IMR-90 (cell line): ENCODE data around the gene STK36. TPM values are rescaled to one million over a fixed set of nuclear protein-coding genes. Genes with fewer than 3 reads are reported as not detected.

Source experiments
- ATAC-seq: fragments of 200-7000 bp; cut with Tn5 transposase; 2 replicates; pipeline ENCODE4 v1.9.1; 2020; ENCODE audit warnings: low read depth, mild to moderate bottlenecking, moderate library complexity
- BruUV-seq: library from RNA; stranded (reverse); fragments of 400-500 nt; replicated peaks from 2 replicates; lab custom pipeline; 2021; lab: Mats Ljungman, UMichigan
- CTCF ChIA-PET: fragments of 300-600 bp; formaldehyde crosslinking; extraction: SDS; loops from one replicate; lab custom pipeline; 2021; ENCODE audit warnings: antibody characterized with exemption; lab: Yijun Ruan, JAX
- POLR2A ChIA-PET: fragments of 300-600 bp; sonication (Branson Sonifier 250); formaldehyde crosslinking; loops from one replicate; lab custom pipeline; 2022; ENCODE audit warnings: antibody characterized with exemption; ENCODE audit not compliant: unreplicated experiment; lab: Charles Lee
- DNase-seq: peaks from one replicate; pipeline ENCODE4 v3.0.0; 2013
- H2AFZ ChIP-seq: replicated peaks from 2 replicates; pipeline ENCODE3; 2013; ENCODE audit warnings: low read length, mild to moderate bottlenecking; ENCODE audit not compliant: poor library complexity
- H2AK5ac ChIP-seq: 2 replicates; pipeline ENCODE4 v1.6.1; 2013; ENCODE audit warnings: low read depth, low read length, inconsistent platforms
- H2AK9ac ChIP-seq: replicated peaks from 2 replicates; pipeline ENCODE3; 2013; ENCODE audit warnings: mild to moderate bottlenecking, low read depth, low read length, moderate library complexity; ENCODE audit not compliant: poor library complexity
- H2BK120ac ChIP-seq: 2 replicates; pipeline ENCODE4 v1.6.1; 2013; ENCODE audit warnings: low read depth, low read length, inconsistent platforms
- H2BK15ac ChIP-seq: 3 replicates; pipeline ENCODE4 v1.6.1; 2013; ENCODE audit warnings: low read depth, low read length, inconsistent platforms
- H2BK20ac ChIP-seq: 2 replicates; pipeline ENCODE4 v1.6.1; 2013; ENCODE audit warnings: low read depth, mild to moderate bottlenecking, inconsistent platforms, low read length, moderate library complexity
- H2BK5ac ChIP-seq: 2 replicates; pipeline ENCODE4 v1.6.1; 2013; ENCODE audit warnings: mild to moderate bottlenecking, low read depth, low read length, inconsistent platforms; ENCODE audit not compliant: poor library complexity, severe bottlenecking
- H3K14ac ChIP-seq: replicated peaks from 2 replicates; pipeline ENCODE4 v1.6.1; 2013; ENCODE audit warnings: low read depth, low read length, inconsistent platforms
- H3K18ac ChIP-seq: 2 replicates; pipeline ENCODE4 v1.6.1; 2013; ENCODE audit warnings: low read depth, low read length, control low read depth
- H3K23ac ChIP-seq: 2 replicates; pipeline ENCODE4 v1.6.1; 2013; ENCODE audit warnings: low read depth, low read length, inconsistent platforms
- H3K27ac ChIP-seq: 2 replicates; pipeline ENCODE4 v1.5.1; 2013; ENCODE audit warnings: mild to moderate bottlenecking, control low read depth, low read length; ENCODE audit not compliant: insufficient read depth
- H3K27me3 ChIP-seq: 2 replicates; pipeline ENCODE4 v1.6.1; 2013; ENCODE audit warnings: low read length; ENCODE audit not compliant: control insufficient read depth, insufficient read depth
- H3K36me3 ChIP-seq: 2 replicates; pipeline ENCODE4 v1.6.1; 2013; ENCODE audit warnings: low read length, mixed read lengths; ENCODE audit not compliant: control insufficient read depth, insufficient read depth
- H3K4ac ChIP-seq: 2 replicates; pipeline ENCODE4 v1.6.1; 2013; ENCODE audit warnings: low read depth, low read length, inconsistent platforms
- H3K4me1 ChIP-seq: 2 replicates; pipeline ENCODE4 v1.6.1; 2013; ENCODE audit warnings: low read length, mixed read lengths; ENCODE audit not compliant: control insufficient read depth, insufficient read depth
- H3K4me2 ChIP-seq: 2 replicates; pipeline ENCODE4 v1.6.1; 2013; ENCODE audit warnings: low read depth, mild to moderate bottlenecking, control low read depth, low read length, moderate library complexity
- H3K4me3 ChIP-seq: 2 replicates; pipeline ENCODE4 v1.5.1; 2013; ENCODE audit warnings: low read depth, mild to moderate bottlenecking, control low read depth, low read length, moderate library complexity; ENCODE audit not compliant: insufficient read depth
- H3K56ac ChIP-seq: 2 replicates; pipeline ENCODE4 v1.6.1; 2013; ENCODE audit warnings: low read length, inconsistent platforms; ENCODE audit not compliant: insufficient read depth; ENCODE audit errors: extremely low read depth
- H3K79me1 ChIP-seq, 2 experiments: 2 replicates each; pipeline ENCODE4 v1.6.1; 2013; ENCODE audit warnings: low read length in 2 of 2, inconsistent platforms in 1 of 2, low read depth in 1 of 2
- H3K9ac ChIP-seq: 2 replicates; pipeline ENCODE4 v1.6.1; 2013; ENCODE audit warnings: low read depth, low read length, control low read depth
- H3K9me1 ChIP-seq: 2 replicates; pipeline ENCODE4 v1.6.1; 2013; ENCODE audit warnings: low read length, inconsistent platforms; ENCODE audit not compliant: insufficient read depth
- H3K9me3 ChIP-seq: 2 replicates; pipeline ENCODE4 v1.6.1; 2013; ENCODE audit warnings: low read length; ENCODE audit not compliant: control insufficient read depth, insufficient read depth
- H4K20me1 ChIP-seq: 2 replicates; pipeline ENCODE4 v1.6.1; 2013; ENCODE audit warnings: low read length, inconsistent platforms; ENCODE audit not compliant: insufficient read depth
- H4K5ac ChIP-seq: 2 replicates; pipeline ENCODE4 v1.6.1; 2013; ENCODE audit warnings: mild to moderate bottlenecking, low read depth, low read length, control low read depth
- H4K8ac ChIP-seq, 2 experiments: 2 replicates each; pipeline ENCODE4 v1.6.1; 2013; ENCODE audit warnings: low read depth in 2 of 2, low read length in 2 of 2, control low read depth in 1 of 2, inconsistent platforms in 1 of 2
- H4K91ac ChIP-seq: 2 replicates; pipeline ENCODE4 v1.6.1; 2013; ENCODE audit warnings: low read depth, low read length, inconsistent platforms; ENCODE audit not compliant: insufficient read depth
- CEBPB ChIP-seq: IDR thresholded peaks from 2 replicates; pipeline ENCODE4 v1.6.1; 2012; ENCODE audit warnings: low read depth, low read length, improper control_type of control experiment
- CHD1 ChIP-seq: IDR thresholded peaks from 2 replicates; pipeline ENCODE4 v1.6.1; 2012; ENCODE audit warnings: low read depth, low read length, improper control_type of control experiment
- FOS ChIP-seq: fragments of 150-350 bp; IDR thresholded peaks from 2 replicates; pipeline ENCODE4 v1.6.1; 2016; ENCODE audit warnings: low read depth, low read length
- MXI1 ChIP-seq: IDR thresholded peaks from 2 replicates; pipeline ENCODE4 v1.6.1; 2012; ENCODE audit warnings: low read depth, mild to moderate bottlenecking, low read length, moderate library complexity, borderline replicate concordance
- NFE2L2 ChIP-seq: fragments of 150-350 bp; IDR thresholded peaks from 2 replicates; pipeline ENCODE4 v1.6.1; 2016; ENCODE audit warnings: low read depth, mild to moderate bottlenecking, low read length
- POLR2A ChIP-seq: IDR thresholded peaks from 2 replicates; pipeline ENCODE4 v1.6.1; 2012; ENCODE audit warnings: mild to moderate bottlenecking, low read depth, low read length
- RCOR1 ChIP-seq: IDR thresholded peaks from 2 replicates; pipeline ENCODE4 v1.6.1; 2012; ENCODE audit warnings: mild to moderate bottlenecking, low read length, improper control_type of control experiment; ENCODE audit not compliant: insufficient replicate concordance
- RFX5 ChIP-seq: IDR thresholded peaks from 2 replicates; pipeline ENCODE4 v1.8.0; 2012; ENCODE audit warnings: low read depth, mild to moderate bottlenecking, low read length, moderate library complexity
- SMC3 ChIP-seq: fragments of 150-350 bp; IDR thresholded peaks from 2 replicates; pipeline ENCODE4 v1.6.1; 2016; ENCODE audit warnings: low read depth, mild to moderate bottlenecking, antibody characterized with exemption, low read length, moderate library complexity
- WGBS, 2 experiments: methylation state at CpG; one replicate each; pipeline versions ENCODE4 v1.1.5 to v1.1.7; 2013; ENCODE audit warnings: missing lambda C conversion rate in 2 of 2; ENCODE audit not compliant: insufficient read length in 1 of 2; ENCODE audit errors: extremely low coverage in 2 of 2; 5-methylcytosine and 5-hydroxymethylcytosine counted together
- dilution Hi-C: fragments of 300-500 bp; cut with HindIII; formaldehyde crosslinking; loops from one replicate; pipeline ENCODE4 v1.14.3; 2018; ENCODE audit warnings: low sequenced_read_pairs; ENCODE audit not compliant: unreplicated experiment
- in situ Hi-C: fragments of 300-500 bp; cut with MboI; formaldehyde crosslinking; loops from 3 replicates; pipeline ENCODE4 v1.14.3; 2019; ENCODE audit warnings: low sequenced_read_pairs, inconsistent platforms, mixed read lengths
- intact Hi-C: fragments of 100-400 bp; cut with micrococcal nuclease; formaldehyde crosslinking; loops from 2 replicates; pipeline ENCODE4 v1.10.0; 2022
- polyA plus RNA-seq, 3 experiments: library from polyadenylated mRNA; depleted of rRNA; stranded (reverse); fragments of >200 nt; gene quantifications; 2 replicates each; pipeline ENCODE4 v1.2.3, GENCODE V29; 2012; ENCODE audit warnings: low replicate concordance in 1 of 3
- total RNA-seq: library from RNA; depleted of rRNA; stranded (reverse); fragments of >200 nt; gene quantifications from 2 replicates; pipeline ENCODE4 v1.2.3, GENCODE V29; 2012
- TF ChIP-seq, protein P1 (sequence below): fragments of 150-350 bp; IDR thresholded peaks from 2 replicates; pipeline ENCODE4 v1.6.1; 2017; ENCODE audit warnings: mild to moderate bottlenecking, antibody characterized with exemption, low read length, low read depth
- TF ChIP-seq, protein P2 (sequence below): fragments of 150-350 bp; IDR thresholded peaks from 2 replicates; pipeline ENCODE4 v1.6.1; 2016; ENCODE audit warnings: low read depth, mild to moderate bottlenecking, low read length, moderate library complexity, borderline replicate concordance
- TF ChIP-seq, protein P3 (sequence below): conservative IDR thresholded peaks from 2 replicates; pipeline ENCODE4 v1.5.1; 2012; ENCODE audit warnings: mild to moderate bottlenecking, low read depth, low read length, improper control_type of control experiment

The STK36 gene
- total and polyA plus RNA-seq, 2 of the 4 experiments (the other 2 are of a cell fraction), result 17.6 to 44.5 TPM

DNA sequence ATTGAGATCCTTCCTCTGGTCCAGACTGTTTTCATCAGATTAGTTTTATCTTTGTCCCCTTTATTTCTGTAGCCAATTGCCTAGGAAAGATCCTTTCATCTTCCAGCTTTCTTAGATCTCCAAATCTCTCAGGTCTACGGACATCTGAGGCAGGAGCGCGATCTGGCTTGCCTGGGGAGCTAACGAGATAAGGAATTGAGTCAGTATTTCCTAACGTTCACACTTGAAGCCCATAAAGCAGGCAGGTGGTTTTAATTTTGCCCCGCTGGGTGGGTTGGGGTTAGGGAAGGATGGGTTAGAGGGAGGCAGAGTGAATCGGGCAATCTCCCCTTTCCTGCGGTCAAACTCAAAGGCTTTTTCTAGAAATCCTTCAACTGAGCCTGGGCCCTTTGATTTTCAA is 38.0 kb downstream of the STK36 start:
- intact Hi-C loops, result loop anchor here (1.0 to 2.0 kb wide), 2 partner anchors 21 to 137 kb away; no protein-coding TSS in a partner anchor
- Histone ChIP-seq H2BK15ac (no peak overlapping the region), H3K23ac (no peak overlapping the region), H3K9me3 (no peaks in the 10 kb centered on the region), H3K4me2 (no peak overlapping the region), H3K79me1 (peaks cover 11 to 20% of the 10 kb centered on the region in 2 experiments; a peak in 3 of 4 replicates), H3K36me3 (no peaks in the 10 kb centered on the region), H2AK5ac (no peak overlapping the region), H3K4me1 (peaks cover 3% of the 10 kb centered on the region), H4K5ac (no peak overlapping the region; the same call in 1 of the 2 replicates), H4K8ac (peak overlapping the region; percentile 88 to 97; a peak in 2 of 4 replicates), H3K27ac (no peak overlapping the region), H2AFZ (peak overlapping the region; percentile 88), H3K9ac (no peak overlapping the region), H2BK5ac (no peak overlapping the region), H3K4ac (no peak overlapping the region), H3K27me3 (no peaks in the 10 kb centered on the region), H4K91ac (no peak overlapping the region), H2BK20ac (no peak overlapping the region), H2BK120ac (no peak overlapping the region), H3K9me1 (0 out of 2 replicates have a peak, but pooled peaks cover 4% of the 10 kb centered on the region), H2AK9ac (peak overlapping the region; percentile 57), H3K4me3 (no peak overlapping the region), H3K14ac (no peak overlapping the region), H3K18ac (no peak overlapping the region), H3K56ac (no peak overlapping the region), H4K20me1 (no peaks in the 10 kb centered on the region)
- dilution Hi-C loops, result no loop called here
- ChIA-PET CTCF (interaction anchor here (0.5 to 2.0 kb wide), 13 partner anchors 13 to 167 kb away, joined by 3 to 9 read pairs (median 4); partner anchors contain the start of genes RNF25 and STK36), POLR2A (no interaction called here)
- in situ Hi-C loops, result no loop called here
- no TSS peak for BruUV-seq
- WGBS, 2 experiments, result no CpG with 5 or more reads among the region's 8 CpGs
- ATAC-seq (no peak), DNase-seq (no peak)
- no peak for TF ChIP-seq CEBPB
- TF ChIP-seq RFX5, result no peak
- TF ChIP-seq, protein P1, sequence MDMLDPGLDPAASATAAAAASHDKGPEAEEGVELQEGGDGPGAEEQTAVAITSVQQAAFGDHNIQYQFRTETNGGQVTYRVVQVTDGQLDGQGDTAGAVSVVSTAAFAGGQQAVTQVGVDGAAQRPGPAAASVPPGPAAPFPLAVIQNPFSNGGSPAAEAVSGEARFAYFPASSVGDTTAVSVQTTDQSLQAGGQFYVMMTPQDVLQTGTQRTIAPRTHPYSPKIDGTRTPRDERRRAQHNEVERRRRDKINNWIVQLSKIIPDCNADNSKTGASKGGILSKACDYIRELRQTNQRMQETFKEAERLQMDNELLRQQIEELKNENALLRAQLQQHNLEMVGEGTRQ, result no peak
- TF ChIP-seq, protein P2, sequence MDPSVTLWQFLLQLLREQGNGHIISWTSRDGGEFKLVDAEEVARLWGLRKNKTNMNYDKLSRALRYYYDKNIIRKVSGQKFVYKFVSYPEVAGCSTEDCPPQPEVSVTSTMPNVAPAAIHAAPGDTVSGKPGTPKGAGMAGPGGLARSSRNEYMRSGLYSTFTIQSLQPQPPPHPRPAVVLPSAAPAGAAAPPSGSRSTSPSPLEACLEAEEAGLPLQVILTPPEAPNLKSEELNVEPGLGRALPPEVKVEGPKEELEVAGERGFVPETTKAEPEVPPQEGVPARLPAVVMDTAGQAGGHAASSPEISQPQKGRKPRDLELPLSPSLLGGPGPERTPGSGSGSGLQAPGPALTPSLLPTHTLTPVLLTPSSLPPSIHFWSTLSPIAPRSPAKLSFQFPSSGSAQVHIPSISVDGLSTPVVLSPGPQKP, result no peak
- no peak for TF ChIP-seq CHD1
- no peak for TF ChIP-seq RCOR1
- no peak for TF ChIP-seq MXI1
- TF ChIP-seq NFE2L2, result no peak
- TF ChIP-seq, protein P3, sequence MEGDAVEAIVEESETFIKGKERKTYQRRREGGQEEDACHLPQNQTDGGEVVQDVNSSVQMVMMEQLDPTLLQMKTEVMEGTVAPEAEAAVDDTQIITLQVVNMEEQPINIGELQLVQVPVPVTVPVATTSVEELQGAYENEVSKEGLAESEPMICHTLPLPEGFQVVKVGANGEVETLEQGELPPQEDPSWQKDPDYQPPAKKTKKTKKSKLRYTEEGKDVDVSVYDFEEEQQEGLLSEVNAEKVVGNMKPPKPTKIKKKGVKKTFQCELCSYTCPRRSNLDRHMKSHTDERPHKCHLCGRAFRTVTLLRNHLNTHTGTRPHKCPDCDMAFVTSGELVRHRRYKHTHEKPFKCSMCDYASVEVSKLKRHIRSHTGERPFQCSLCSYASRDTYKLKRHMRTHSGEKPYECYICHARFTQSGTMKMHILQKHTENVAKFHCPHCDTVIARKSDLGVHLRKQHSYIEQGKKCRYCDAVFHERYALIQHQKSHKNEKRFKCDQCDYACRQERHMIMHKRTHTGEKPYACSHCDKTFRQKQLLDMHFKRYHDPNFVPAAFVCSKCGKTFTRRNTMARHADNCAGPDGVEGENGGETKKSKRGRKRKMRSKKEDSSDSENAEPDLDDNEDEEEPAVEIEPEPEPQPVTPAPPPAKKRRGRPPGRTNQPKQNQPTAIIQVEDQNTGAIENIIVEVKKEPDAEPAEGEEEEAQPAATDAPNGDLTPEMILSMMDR, result no peak
- no peak for TF ChIP-seq POLR2A
- TF ChIP-seq FOS, result no peak
- TF ChIP-seq SMC3, result no peak
